ENCODE data around the gene BRSK2.
A peak's percentile ranks its signal among the peaks of the same experiment; 100 is the strongest.
"Not testable (repeated sequence)": the region's sequence is repeated elsewhere in the genome, so short reads cannot be mapped to it uniquely, and the experiment has no call there.

BRSK2 gene

DNA sequence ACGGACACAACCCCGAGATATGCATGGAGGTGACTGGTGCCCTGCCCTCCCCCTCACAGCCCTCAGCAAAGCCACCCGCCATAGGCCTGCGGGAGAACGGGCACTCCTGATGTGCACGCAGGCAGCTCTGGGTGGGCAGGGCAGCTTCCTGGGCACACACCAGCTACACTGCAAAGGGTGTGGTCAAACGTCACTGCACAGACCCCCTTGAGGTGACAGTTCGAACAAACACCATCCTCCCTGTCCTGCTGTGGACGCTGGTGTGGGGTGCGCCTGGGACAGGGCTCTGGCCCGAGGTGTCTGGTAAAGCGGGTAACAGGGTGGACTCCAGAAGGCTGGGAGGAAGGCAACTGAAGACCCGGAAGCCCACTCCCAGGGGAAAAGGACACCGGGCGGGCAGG lies 118.8 kb downstream of the BRSK2 start:
- no peak overlapping the region for H2AK5ac ChIP-seq (ENCODE audit: low read length)
- DNase-seq, result no peak
- no CpG with 5 or more reads among the region's 15 CpGs for WGBS (ENCODE audit: extremely low coverage, insufficient coverage, low lambda C conversion rate)

DNA sequence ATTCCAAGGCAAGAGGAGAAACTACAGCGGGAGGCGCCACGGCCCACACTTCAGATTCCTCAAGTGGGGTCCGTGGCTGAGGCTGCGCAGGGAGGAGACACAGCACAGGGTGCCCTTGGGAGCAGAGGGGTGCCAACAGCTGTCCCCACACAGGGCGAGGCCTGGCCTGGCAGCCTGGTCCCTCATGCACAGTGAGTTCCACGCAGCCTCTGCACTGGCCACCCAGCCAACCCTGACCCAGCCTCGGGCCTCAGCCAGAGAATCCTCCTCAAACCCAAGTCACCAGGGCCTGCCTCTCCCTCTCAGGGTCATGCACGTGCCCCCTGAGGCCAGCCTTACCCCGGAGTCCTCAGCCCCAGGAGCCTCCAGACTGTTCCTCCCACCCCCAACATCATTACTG lies 119.3 kb downstream of the BRSK2 start:
- Histone ChIP-seq H4K8ac (ENCODE audit: low read depth, low read length) (no peak overlapping the region), H2BK120ac (ENCODE audit: low read depth, low read length) (no peak overlapping the region), H2AK5ac (ENCODE audit: low read length) (no peak overlapping the region), H3K4me2 (ENCODE audit: low read length) (no peak overlapping the region), H3K23ac (ENCODE audit: low read length) (no peak overlapping the region), H3K4me1 (ENCODE audit: control insufficient read depth, low read depth, low read length) (peaks cover 3% of the 10 kb centered on the region), H3K4ac (ENCODE audit: low read depth, low read length) (no peak overlapping the region), H3K79me1 (ENCODE audit: low read length) (peaks cover 14% of the 10 kb centered on the region), H3K36me3 (ENCODE audit: control insufficient read depth, insufficient read depth, low read length) (no peaks in the 10 kb centered on the region), H3K79me2 (ENCODE audit: control insufficient read depth, insufficient read depth, low read length) (peaks cover 5% of the 10 kb centered on the region), H3K4me3 (ENCODE audit: low read length) (no peak overlapping the region), H2BK5ac (ENCODE audit: low read length) (no peak overlapping the region), H4K5ac (ENCODE audit: low read length) (no peak overlapping the region), H2BK15ac (replicated peaks; ENCODE audit: low read depth) (no peak overlapping the region), H3K18ac (ENCODE audit: low read length) (no peak overlapping the region), H3K27ac (ENCODE audit: low read depth, low read length) (no peak overlapping the region), H3K9ac (ENCODE audit: low read length) (no peak overlapping the region), H3K56ac (ENCODE audit: low read length) (no peak overlapping the region), H3K27me3 (ENCODE audit: insufficient read depth, low read length, poor library complexity) (no peaks in the 10 kb centered on the region)
- WGBS (ENCODE audit: extremely low coverage, insufficient coverage, low lambda C conversion rate), result no CpG with 5 or more reads among the region's 10 CpGs
- no peak for DNase-seq

More for the DNA sequence above, 118.8 kb downstream of the BRSK2 start:
- Histone ChIP-seq H4K5ac (ENCODE audit: low read length) (no peak overlapping the region), H3K23ac (ENCODE audit: low read length) (no peak overlapping the region), H2BK120ac (ENCODE audit: low read depth, low read length) (no peak overlapping the region), H2BK15ac (replicated peaks; ENCODE audit: low read depth) (no peak overlapping the region), H3K4me3 (ENCODE audit: low read length) (no peak overlapping the region), H3K56ac (ENCODE audit: low read length) (peak overlapping the region; percentile 5), H3K9ac (ENCODE audit: low read length) (no peak overlapping the region), H3K27me3 (ENCODE audit: insufficient read depth, low read length, poor library complexity) (no peaks in the 10 kb centered on the region), H2BK5ac (ENCODE audit: low read length) (no peak overlapping the region), H3K79me2 (ENCODE audit: control insufficient read depth, insufficient read depth, low read length) (peaks cover 5% of the 10 kb centered on the region), H3K4me2 (ENCODE audit: low read length) (no peak overlapping the region), H3K4ac (ENCODE audit: low read depth, low read length) (no peak overlapping the region), H3K27ac (ENCODE audit: low read depth, low read length) (no peak overlapping the region), H3K36me3 (ENCODE audit: control insufficient read depth, insufficient read depth, low read length) (no peaks in the 10 kb centered on the region), H4K8ac (ENCODE audit: low read depth, low read length) (no peak overlapping the region), H3K4me1 (ENCODE audit: control insufficient read depth, low read depth, low read length) (peaks cover 3% of the 10 kb centered on the region), H3K79me1 (ENCODE audit: low read length) (peaks cover 14% of the 10 kb centered on the region), H3K18ac (ENCODE audit: low read length) (no peak overlapping the region)

DNA sequence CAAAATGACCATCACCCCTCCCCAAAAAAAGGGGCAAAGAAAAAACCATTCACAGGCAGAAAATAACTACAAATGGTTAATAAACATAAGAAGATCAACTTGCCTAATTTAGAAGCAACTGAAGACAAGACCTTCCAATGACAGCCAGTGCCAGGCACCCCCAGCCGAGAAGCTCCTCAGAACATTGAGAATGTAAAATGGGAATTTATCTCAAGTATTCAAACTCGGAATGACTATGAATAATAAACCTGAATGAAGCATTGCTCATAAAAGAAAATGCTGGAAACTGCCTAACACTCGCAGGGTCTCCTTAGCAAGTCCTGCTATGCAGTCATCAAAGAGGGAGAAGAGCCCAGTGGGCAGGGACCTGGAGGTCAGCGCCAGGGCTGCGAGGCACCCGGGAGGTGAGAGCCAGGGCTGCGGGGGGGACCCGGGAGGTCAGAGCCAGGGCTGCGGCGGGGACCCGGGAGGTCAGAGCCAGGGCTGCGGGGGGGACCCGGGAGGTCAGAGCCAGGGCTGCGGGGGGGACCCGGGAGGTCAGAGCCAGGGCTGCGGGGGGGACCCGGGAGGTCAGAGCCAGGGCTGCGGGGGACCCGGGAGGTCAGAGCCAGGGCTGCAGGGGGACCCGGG lies 120.0 kb downstream of the BRSK2 start:
- Histone ChIP-seq H3K4ac (ENCODE audit: low read depth, low read length) (no peak overlapping the region), H3K4me2 (ENCODE audit: low read length) (no peak overlapping the region), H3K27me3 (ENCODE audit: insufficient read depth, low read length, poor library complexity) (no peaks in the 10 kb centered on the region), H2AK5ac (ENCODE audit: low read length) (no peak overlapping the region), H3K9ac (ENCODE audit: low read length) (no peak overlapping the region), H2BK120ac (ENCODE audit: low read depth, low read length) (no peak overlapping the region), H3K23ac (ENCODE audit: low read length) (no peak overlapping the region), H3K79me1 (ENCODE audit: low read length) (peaks cover 16% of the 10 kb centered on the region), H3K4me1 (ENCODE audit: control insufficient read depth, low read depth, low read length) (peaks cover 3% of the 10 kb centered on the region), H3K56ac (ENCODE audit: low read length) (no peak overlapping the region), H4K8ac (ENCODE audit: low read depth, low read length) (no peak overlapping the region), H3K4me3 (ENCODE audit: low read length) (no peak overlapping the region), H3K27ac (ENCODE audit: low read depth, low read length) (no peak overlapping the region), H3K36me3 (ENCODE audit: control insufficient read depth, insufficient read depth, low read length) (no peaks in the 10 kb centered on the region), H2BK5ac (ENCODE audit: low read length) (no peak overlapping the region), H4K5ac (ENCODE audit: low read length) (no peak overlapping the region), H3K79me2 (ENCODE audit: control insufficient read depth, insufficient read depth, low read length) (peaks cover 5% of the 10 kb centered on the region), H3K18ac (ENCODE audit: low read length) (no peak overlapping the region), H2BK15ac (replicated peaks; ENCODE audit: low read depth) (no peak overlapping the region)
- no CpG with 5 or more reads among the region's 20 CpGs for WGBS (ENCODE audit: extremely low coverage, insufficient coverage, low lambda C conversion rate)
- no peak for DNase-seq

GRCh38 chr11:1510351-1510750 lies 120.6 kb downstream of the BRSK2 start:
- not testable (repeated sequence) for H3K18ac ChIP-seq (ENCODE audit: low read length); H2BK120ac ChIP-seq (ENCODE audit: low read depth, low read length); H4K5ac ChIP-seq (ENCODE audit: low read length); H3K4ac ChIP-seq (ENCODE audit: low read depth, low read length); H3K36me3 ChIP-seq (ENCODE audit: control insufficient read depth, insufficient read depth, low read length); DNase-seq; H3K79me2 ChIP-seq (ENCODE audit: control insufficient read depth, insufficient read depth, low read length); H3K9ac ChIP-seq (ENCODE audit: low read length); H2AK5ac ChIP-seq (ENCODE audit: low read length); H3K27me3 ChIP-seq (ENCODE audit: insufficient read depth, low read length, poor library complexity); H3K4me1 ChIP-seq (ENCODE audit: control insufficient read depth, low read depth, low read length); H3K4me3 ChIP-seq (ENCODE audit: low read length); H3K23ac ChIP-seq (ENCODE audit: low read length); H3K56ac ChIP-seq (ENCODE audit: low read length); H2BK15ac ChIP-seq (replicated peaks; ENCODE audit: low read depth); H3K4me2 ChIP-seq (ENCODE audit: low read length); H2BK5ac ChIP-seq (ENCODE audit: low read length); H4K8ac ChIP-seq (ENCODE audit: low read depth, low read length); H3K27ac ChIP-seq (ENCODE audit: low read depth, low read length)
- no CpG with 5 or more reads among the region's 18 CpGs for WGBS (ENCODE audit: extremely low coverage, insufficient coverage, low lambda C conversion rate)
- peaks cover 22% of the 10 kb centered on the region for H3K79me1 ChIP-seq (ENCODE audit: low read length)

GRCh38 chr11:1510928-1511327 lies 121.2 kb downstream of the BRSK2 start:
- Histone ChIP-seq H2BK15ac (replicated peaks; ENCODE audit: low read depth) (no peak overlapping the region), H4K5ac (ENCODE audit: low read length) (no peak overlapping the region), H3K79me1 (ENCODE audit: low read length) (peaks cover 22% of the 10 kb centered on the region), H3K27me3 (ENCODE audit: insufficient read depth, low read length, poor library complexity) (no peaks in the 10 kb centered on the region), H3K27ac (ENCODE audit: low read depth, low read length) (no peak overlapping the region), H4K8ac (ENCODE audit: low read depth, low read length) (no peak overlapping the region), H2BK120ac (ENCODE audit: low read depth, low read length) (no peak overlapping the region), H3K23ac (ENCODE audit: low read length) (no peak overlapping the region), H3K4ac (ENCODE audit: low read depth, low read length) (no peak overlapping the region), H3K4me2 (ENCODE audit: low read length) (no peak overlapping the region), H3K79me2 (ENCODE audit: control insufficient read depth, insufficient read depth, low read length) (peaks cover 5% of the 10 kb centered on the region), H3K4me1 (ENCODE audit: control insufficient read depth, low read depth, low read length) (peaks cover 3% of the 10 kb centered on the region), H3K56ac (ENCODE audit: low read length) (peak overlapping the region; percentile 25), H3K18ac (ENCODE audit: low read length) (no peak overlapping the region), H3K36me3 (ENCODE audit: control insufficient read depth, insufficient read depth, low read length) (no peaks in the 10 kb centered on the region), H2BK5ac (ENCODE audit: low read length) (no peak overlapping the region), H3K9ac (ENCODE audit: low read length) (no peak overlapping the region), H3K4me3 (ENCODE audit: low read length) (no peak overlapping the region), H2AK5ac (ENCODE audit: low read length) (no peak overlapping the region)
- no CpG with 5 or more reads among the region's 11 CpGs for WGBS (ENCODE audit: extremely low coverage, insufficient coverage, low lambda C conversion rate)
- no peak for DNase-seq

GRCh38 chr11:1511937-1512496 lies 122.3 kb downstream of the BRSK2 start:
- Histone ChIP-seq H3K4me2 (ENCODE audit: low read length) (no peak overlapping the region), H4K5ac (ENCODE audit: low read length) (no peak overlapping the region), H3K9ac (ENCODE audit: low read length) (no peak overlapping the region), H2BK120ac (ENCODE audit: low read depth, low read length) (no peak overlapping the region), H3K36me3 (ENCODE audit: control insufficient read depth, insufficient read depth, low read length) (no peaks in the 10 kb centered on the region), H3K4me1 (ENCODE audit: control insufficient read depth, low read depth, low read length) (peaks cover 3% of the 10 kb centered on the region), H2AK5ac (ENCODE audit: low read length) (no peak overlapping the region), H3K4ac (ENCODE audit: low read depth, low read length) (no peak overlapping the region), H3K27ac (ENCODE audit: low read depth, low read length) (no peak overlapping the region), H2BK5ac (ENCODE audit: low read length) (no peak overlapping the region), H3K79me1 (ENCODE audit: low read length) (peaks cover 15% of the 10 kb centered on the region), H3K23ac (ENCODE audit: low read length) (no peak overlapping the region), H4K8ac (ENCODE audit: low read depth, low read length) (no peak overlapping the region), H3K56ac (ENCODE audit: low read length) (no peak overlapping the region), H3K4me3 (ENCODE audit: low read length) (no peak overlapping the region), H2BK15ac (replicated peaks; ENCODE audit: low read depth) (no peak overlapping the region), H3K18ac (ENCODE audit: low read length) (no peak overlapping the region), H3K79me2 (ENCODE audit: control insufficient read depth, insufficient read depth, low read length) (peaks cover under 1% of the 10 kb centered on the region), H3K27me3 (ENCODE audit: insufficient read depth, low read length, poor library complexity) (no peaks in the 10 kb centered on the region)
- no peak for DNase-seq
- WGBS (ENCODE audit: extremely low coverage, insufficient coverage, low lambda C conversion rate), result no CpG with 5 or more reads among the region's 12 CpGs

Measured in mesendoderm (in vitro differentiated cells).